GM21381 (cell line): Measurements from ENCODE around the gene ICE2.
"Not testable (repeated sequence)": the region's sequence is repeated elsewhere in the genome, so short reads cannot be mapped to it uniquely, and the experiment has no call there.

ENCODE experiments used
- ATAC-seq: cut with Tn5 transposase; IDR thresholded peaks from one replicate; pipeline ENCODE4 v1.9.1; 2021; ENCODE audit warnings: mild to moderate bottlenecking, moderate library complexity; ENCODE audit not compliant: unreplicated experiment

ICE2 gene

GRCh38 chr15:60412807-60413206 is 66.1 kb downstream of the ICE2 start:
- not testable (repeated sequence) for ATAC-seq

DNA sequence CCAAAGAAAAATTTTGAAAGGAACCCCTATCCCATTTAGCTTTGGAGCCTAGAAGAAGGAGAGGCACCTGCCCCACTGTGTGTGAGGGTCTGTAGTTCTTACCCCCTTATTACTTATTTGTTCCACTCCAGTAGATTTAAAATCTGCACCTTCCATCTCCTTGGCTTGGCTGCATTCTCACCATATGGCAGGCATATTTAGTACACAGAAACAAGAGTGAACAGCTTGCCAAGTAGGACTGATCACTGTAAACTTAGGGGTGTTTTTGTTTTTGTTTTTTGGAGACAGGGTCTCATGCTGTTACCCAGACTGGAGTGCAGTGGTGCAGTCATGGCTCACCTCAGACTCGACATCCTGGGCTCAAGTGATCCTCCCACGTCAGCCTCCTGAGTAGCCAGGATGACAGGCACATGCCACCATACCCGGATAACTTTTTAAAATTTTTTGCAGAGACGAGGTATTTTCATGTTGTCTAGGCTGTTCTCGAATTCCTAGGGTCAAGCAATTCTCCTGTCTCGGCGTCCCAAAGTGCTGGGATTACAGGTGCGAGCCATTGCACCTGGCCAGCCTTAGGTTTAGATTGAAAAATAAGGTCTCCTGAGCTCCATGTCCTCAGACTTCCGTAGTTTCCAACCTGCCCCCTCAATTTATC is 67.0 kb downstream of the ICE2 start:
- ATAC-seq = no peak

DNA sequence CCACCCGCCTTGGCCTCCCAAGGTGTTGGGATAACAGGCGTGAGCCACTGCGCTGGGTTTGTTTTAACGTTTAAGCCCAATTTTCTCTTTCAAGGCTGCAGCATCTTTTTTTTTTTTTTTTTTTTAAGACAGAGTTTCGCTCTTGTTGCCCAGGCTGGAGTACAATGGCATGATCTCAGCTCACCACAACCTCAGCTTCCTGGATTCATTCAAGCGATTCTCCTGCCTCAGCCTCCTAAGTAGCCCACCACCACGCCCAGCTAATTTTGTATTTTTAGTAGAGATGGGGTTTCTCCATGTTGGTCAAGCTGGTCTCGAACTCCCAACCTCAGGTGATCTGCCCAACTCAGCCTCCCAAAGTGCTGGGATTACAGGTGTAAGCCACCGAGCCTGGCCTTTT is 68.6 kb downstream of the ICE2 start:
- ATAC-seq = not testable (repeated sequence)

GRCh38 chr15:60408463-60408981 is 70.4 kb downstream of the ICE2 start:
- peak; percentile 61 for ATAC-seq

GRCh38 chr15:60407415-60407805 is 71.5 kb downstream of the ICE2 start:
- ATAC-seq = no peak

GRCh38 chr15:60406513-60407414 is 72.2 kb downstream of the ICE2 start:
- no peak for ATAC-seq

GRCh38 chr15:60405399-60405798 is 73.5 kb downstream of the ICE2 start:
- no peak for ATAC-seq

DNA sequence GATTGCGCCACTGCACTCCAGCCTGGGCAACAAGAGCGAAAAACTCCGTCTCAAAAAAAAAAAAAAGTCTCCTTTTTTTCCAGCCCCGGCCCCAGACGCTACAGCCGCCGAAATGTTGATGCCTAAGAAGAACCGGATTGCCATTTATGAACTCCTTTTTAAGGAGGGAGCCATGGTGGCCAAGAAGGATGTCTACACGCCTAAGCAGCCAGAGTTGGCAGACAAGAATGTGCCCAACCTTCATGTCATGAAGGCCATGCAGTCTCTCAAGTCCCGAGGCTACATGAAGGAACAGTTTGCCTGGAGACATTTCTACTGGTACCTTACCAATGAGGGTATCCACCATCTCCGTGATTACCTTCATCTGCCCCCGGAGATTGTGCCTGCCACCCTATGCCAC is 74.6 kb downstream of the ICE2 start:
- not testable (repeated sequence) for ATAC-seq

DNA sequence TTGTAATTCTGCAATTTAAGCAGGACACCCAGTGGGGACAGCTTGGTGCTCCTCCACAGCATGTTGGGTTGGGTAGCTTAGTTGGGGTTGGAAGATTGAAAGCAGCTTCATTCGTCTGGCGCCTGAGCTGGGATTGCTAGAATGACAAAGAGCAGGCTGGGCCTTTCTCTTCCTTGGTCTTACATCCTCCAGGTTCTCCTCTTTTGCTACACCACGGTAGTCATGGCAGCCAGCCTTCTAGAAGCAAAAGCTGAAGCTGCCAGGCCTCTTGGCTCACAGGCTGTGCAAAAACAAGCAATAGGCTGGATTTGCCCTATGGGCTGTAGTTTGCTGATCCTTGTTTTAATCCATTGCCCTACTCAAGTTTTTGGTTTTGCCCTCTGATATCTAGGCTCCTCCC is 78.0 kb downstream of the ICE2 start:
- no peak for ATAC-seq

GRCh38 chr15:60399931-60400330 is 79.0 kb downstream of the ICE2 start:
- no peak for ATAC-seq

DNA sequence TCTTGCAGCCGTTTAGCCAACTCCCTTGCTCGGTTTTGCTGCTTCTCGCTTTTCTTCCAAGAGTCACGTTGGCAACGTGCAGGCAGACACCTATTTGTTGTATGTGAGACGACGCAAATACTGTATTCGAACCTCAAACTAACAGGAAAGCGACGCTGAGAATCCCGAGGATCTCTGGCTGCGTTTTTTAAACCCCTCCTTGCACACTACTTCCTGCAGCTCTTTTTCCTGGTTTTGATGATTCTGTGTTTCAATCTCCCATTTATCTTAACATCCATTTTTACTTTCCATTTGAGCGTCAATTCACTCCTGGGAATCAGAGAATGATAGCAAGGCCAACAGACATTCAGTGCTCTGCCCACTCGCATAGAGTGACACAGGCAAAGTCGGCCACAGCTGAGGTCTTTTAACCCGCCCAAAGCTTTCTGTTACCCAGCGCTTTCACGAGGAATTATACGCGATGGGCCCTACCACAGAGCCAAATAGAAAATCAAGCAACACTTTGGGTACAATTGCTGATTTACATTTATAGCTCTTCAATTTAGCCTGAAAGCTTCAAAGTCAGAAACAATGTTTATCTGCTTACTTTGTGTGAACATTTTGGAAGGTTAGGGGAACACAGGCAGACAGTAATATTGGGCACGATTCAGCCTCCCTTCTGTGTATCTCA is 79.6 kb downstream of the ICE2 start:
- no peak for ATAC-seq

GRCh38 chr15:60397772-60398445 is 81.0 kb downstream of the ICE2 start, which contains the start of gene ANXA2:
Gene ANXA2, minus strand, starts transcription at chr15:60397986. Its CDS starts 11,911 bp downstream, at chr15:60386075.
- peak; percentile 79 for ATAC-seq

DNA sequence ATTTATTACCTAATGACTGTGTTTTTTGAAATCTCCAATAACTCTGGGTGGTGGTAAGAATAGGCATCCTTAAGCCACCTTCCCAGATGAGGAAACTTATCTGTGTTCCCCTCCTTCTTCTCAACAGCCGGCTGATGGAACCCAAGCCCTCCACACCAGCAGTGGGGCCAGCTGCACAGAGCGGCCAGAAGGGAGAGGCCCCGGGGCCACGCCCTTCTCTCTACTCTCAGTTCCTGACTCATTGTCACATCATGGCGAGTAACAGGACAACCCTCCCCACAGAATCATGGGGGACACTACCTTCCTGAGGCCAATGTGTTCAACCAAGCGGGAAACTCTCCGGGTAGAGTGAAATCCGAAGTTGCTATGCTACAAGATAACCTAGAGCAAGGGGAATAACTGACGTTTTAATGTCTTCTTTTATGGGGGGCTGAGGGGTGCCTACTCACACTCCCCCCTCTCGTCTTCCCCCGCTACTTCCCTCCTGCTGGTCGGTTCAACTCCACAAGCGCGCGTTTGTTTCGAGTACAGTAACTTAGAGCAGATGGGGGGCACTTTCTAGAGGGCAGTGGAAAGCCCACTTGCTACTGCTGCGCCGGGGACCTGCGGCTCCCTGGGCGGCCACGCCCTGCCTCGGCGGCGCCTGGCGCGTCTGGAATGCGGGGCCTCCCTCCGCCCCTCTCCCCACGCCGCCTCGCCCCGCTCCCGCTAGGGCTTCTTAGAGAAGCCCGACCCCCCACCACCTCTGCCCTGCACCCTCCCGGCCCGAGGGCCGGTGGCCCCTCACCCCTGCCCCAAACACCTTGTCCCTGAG is 81.8 kb downstream of the ICE2 start:
- ATAC-seq = peak; percentile 72

DNA sequence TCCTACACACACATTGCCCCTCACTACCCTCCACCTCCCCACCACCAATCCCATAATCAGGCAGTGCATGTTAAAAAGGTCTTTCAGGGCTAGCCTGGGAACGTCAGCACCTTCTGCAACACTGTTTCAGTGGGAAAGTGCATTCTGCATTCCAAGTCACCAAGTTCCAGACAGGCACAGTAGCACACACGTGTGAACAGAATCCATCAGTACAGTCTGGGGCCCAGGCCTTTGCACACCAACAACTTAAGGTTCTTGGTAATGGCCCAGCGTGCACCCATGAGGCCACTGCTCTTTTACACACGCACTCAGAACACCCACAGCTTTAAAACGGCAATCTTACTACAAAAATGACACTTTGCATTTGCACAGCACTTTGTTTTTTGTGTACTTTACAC is 82.4 kb downstream of the ICE2 start:
- no peak for ATAC-seq

- no peak for ATAC-seq
Measured at GRCh38 chr15:60396100-60396499, 82.8 kb downstream of the ICE2 start.

- ATAC-seq = no peak
Measured at GRCh38 chr15:60395276-60396011, 83.5 kb downstream of the ICE2 start.

- no peak for ATAC-seq
Measured at GRCh38 chr15:60394689-60395097, 84.2 kb downstream of the ICE2 start.

DNA sequence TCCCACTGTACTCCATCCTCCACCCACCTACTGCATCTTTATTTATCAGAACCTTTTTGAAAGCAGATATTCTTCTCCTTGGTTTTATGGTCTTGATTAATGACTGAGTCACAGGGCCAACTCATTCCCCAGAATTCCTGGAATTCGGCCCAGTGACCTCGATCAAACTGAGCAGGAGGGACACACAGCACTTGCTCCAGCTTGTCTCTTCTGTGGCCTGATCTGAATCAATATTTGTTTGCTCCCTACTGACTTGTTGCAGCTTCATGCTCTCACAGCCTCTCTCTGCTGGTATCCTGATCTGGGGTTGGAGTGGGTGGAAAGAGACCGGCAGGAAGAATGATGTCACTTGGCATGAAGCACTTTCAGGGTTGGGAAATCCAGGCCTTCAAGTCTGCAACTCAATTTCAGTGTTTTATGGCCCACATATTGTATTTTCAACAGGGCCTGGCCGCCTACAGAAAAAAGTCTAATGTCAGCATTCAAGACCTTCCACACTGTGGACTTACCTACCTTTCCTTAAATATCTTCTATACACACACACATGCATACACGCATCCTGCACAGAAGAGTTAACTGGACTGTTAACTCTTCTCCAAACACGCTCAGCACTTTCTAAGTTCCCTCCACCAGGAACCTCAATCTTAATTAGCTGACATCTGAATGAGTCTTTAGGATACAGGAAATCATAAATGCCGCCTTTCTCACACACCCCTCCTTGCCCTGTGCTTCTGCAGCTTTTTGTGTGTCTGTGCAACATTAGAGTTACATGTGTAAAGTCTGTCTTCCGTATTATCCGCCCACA is 85.8 kb downstream of the ICE2 start:
- no peak for ATAC-seq
